M059J (cell line): Measurements from ENCODE around the gene MED27. TPM values are rescaled to one million over a fixed set of nuclear protein-coding genes. Genes with fewer than 3 reads are reported as not detected.

Experiments
- DNase-seq: peaks from one replicate; pipeline ENCODE4 v3.0.0-alpha.2; 2012; ENCODE audit warnings: low read depth
- total RNA-seq: library from RNA; depleted of rRNA; stranded (reverse); fragments of >200 nt; shearing (Covaris generic); gene quantifications from 2 replicates; pipeline ENCODE4 v1.2.3, GENCODE V29; 2014; rRNA removed

Gene MED27
- total RNA-seq, 1 experiment from 2014 or later = 50.1 TPM

- no peak for DNase-seq
Measured at GRCh38 chr9:131814707-131815106, 265.0 kb downstream of the MED27 start.

- DNase-seq = peak; percentile 70
Measured at GRCh38 chr9:131813116-131813515, 266.6 kb downstream of the MED27 start.

- no peak for DNase-seq
Measured at GRCh38 chr9:131812116-131812790, 267.4 kb downstream of the MED27 start.

GRCh38 chr9:131811405-131811804, 268.3 kb downstream of the MED27 start:
- no peak for DNase-seq

GRCh38 chr9:131810351-131811170, 269.1 kb downstream of the MED27 start:
- no peak for DNase-seq

Other genes with a start within 250 kb of the MED27 start
- 0.39 and 0.49 TPM in 2 replicates for gene NTNG2, start 82.2 kb upstream of the MED27 start, total RNA-seq